ENCODE results near the gene STOX1. TPM values are rescaled to one million over a fixed set of nuclear protein-coding genes. Genes with fewer than 3 reads are reported as not detected.

The STOX1 gene
- total RNA-seq, 3 donors from 2014 or later, result 8.8 to 17.3 (median 9.8) TPM

DNA sequence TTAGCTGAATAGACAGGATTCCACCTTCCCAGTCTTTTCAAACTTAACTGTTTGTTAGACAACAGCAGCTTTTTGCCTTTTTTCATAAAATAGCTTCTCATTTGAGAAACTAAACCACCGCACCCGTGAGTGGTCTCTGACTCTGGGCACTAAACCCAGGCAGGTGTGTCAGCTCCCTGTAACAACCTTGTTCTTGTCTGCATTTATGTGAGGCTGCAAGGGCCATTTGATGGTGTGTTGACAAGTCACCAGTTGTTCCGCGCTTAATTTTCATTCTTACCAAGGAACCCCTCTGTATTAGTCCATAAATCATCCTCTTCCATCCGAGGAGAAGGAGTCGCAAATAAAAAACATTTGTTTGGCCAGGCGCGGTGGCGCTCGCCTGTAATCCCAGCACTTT, 1.5 kb downstream of the STOX1 start:
- H3K27me3 ChIP-seq, result no peaks in the 10 kb centered on the region
- intact Hi-C loops (cut with DNase I; ENCODE audit: low total_unique reads), result no loop called here
- no peaks in the 10 kb centered on the region for H3K36me3 ChIP-seq
- no peak for TF ChIP-seq POLR2AphosphoS5 (IDR thresholded peaks at IDR 0.05)
- no peak for TF ChIP-seq POLR2A (IDR thresholded peaks at IDR 0.05)
- TF ChIP-seq, protein P1, sequence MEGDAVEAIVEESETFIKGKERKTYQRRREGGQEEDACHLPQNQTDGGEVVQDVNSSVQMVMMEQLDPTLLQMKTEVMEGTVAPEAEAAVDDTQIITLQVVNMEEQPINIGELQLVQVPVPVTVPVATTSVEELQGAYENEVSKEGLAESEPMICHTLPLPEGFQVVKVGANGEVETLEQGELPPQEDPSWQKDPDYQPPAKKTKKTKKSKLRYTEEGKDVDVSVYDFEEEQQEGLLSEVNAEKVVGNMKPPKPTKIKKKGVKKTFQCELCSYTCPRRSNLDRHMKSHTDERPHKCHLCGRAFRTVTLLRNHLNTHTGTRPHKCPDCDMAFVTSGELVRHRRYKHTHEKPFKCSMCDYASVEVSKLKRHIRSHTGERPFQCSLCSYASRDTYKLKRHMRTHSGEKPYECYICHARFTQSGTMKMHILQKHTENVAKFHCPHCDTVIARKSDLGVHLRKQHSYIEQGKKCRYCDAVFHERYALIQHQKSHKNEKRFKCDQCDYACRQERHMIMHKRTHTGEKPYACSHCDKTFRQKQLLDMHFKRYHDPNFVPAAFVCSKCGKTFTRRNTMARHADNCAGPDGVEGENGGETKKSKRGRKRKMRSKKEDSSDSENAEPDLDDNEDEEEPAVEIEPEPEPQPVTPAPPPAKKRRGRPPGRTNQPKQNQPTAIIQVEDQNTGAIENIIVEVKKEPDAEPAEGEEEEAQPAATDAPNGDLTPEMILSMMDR (IDR thresholded peaks at IDR 0.05), result no peak
- H3K9me3 ChIP-seq, result no peaks in the 10 kb centered on the region
- DNase-seq (ENCODE audit: low spot score in 2 of 2), result no peak
- no peak overlapping the region for H3K4me3 ChIP-seq
- H3K27ac ChIP-seq, result no peak overlapping the region
- H3K4me1 ChIP-seq, result no peaks in the 10 kb centered on the region

DNA sequence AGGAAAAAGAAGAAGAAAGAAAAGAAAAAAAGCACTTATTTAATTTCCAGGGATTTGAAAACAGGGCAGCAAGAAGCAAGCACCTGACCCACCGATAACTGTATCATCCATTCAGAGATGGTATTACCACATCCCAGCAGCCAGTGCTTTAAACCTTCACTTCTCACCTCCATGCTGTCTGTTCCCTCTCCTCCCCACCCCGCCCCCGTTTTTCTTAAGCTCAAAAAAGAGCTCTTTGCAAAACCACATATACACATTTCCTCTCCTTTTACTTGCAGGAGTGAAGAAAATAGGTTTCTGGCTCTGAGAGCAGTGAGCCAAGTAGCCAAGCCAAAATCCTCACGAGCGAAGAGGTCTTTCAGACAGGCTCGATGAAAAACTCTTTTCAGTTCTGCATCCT, 2.2 kb downstream of the STOX1 start:
- Histone ChIP-seq H3K4me1 (no peaks in the 10 kb centered on the region), H3K4me3 (no peak overlapping the region), H3K36me3 (no peaks in the 10 kb centered on the region), H3K9me3 (no peaks in the 10 kb centered on the region), H3K27me3 (no peaks in the 10 kb centered on the region), H3K27ac (no peak overlapping the region)
- intact Hi-C loops (cut with DNase I; ENCODE audit: low total_unique reads), result no loop called here
- TF ChIP-seq, protein P1 (IDR thresholded peaks at IDR 0.05), result no peak
- TF ChIP-seq POLR2A (IDR thresholded peaks at IDR 0.05) (no peak), POLR2AphosphoS5 (IDR thresholded peaks at IDR 0.05) (no peak)
- no peak for DNase-seq (ENCODE audit: low spot score in 2 of 2)

DNA sequence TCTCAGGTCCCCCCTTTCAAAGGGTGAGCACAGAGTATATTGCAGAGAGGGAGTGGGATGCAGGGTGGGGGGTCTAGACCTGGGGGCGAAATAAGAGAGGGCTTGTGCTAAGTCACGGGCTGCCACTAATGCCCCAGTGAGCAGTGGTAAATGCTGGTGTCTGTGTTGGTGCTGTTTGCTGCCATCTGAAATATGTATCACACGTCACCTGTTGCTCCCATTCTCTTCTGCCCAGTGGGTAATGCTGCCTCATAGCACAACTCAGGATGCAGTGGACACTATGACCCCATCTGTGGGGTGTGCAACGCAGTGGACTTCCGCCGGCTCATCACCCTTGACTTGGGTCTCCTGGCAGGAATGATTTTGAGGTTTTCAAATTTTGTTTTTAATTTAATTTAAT, 2.6 kb downstream of the STOX1 start:
- no peaks in the 10 kb centered on the region for H3K9me3 ChIP-seq
- intact Hi-C loops (cut with DNase I; ENCODE audit: low total_unique reads), result no loop called here
- no peaks in the 10 kb centered on the region for H3K36me3 ChIP-seq
- TF ChIP-seq POLR2AphosphoS5 (IDR thresholded peaks at IDR 0.05) (no peak), POLR2A (IDR thresholded peaks at IDR 0.05) (no peak)
- TF ChIP-seq, protein P1 (IDR thresholded peaks at IDR 0.05), result no peak
- H3K27ac ChIP-seq, result no peak overlapping the region
- DNase-seq (ENCODE audit: low spot score in 2 of 2), result no peak
- no peaks in the 10 kb centered on the region for H3K4me1 ChIP-seq
- no peaks in the 10 kb centered on the region for H3K27me3 ChIP-seq
- no peak overlapping the region for H3K4me3 ChIP-seq

DNA sequence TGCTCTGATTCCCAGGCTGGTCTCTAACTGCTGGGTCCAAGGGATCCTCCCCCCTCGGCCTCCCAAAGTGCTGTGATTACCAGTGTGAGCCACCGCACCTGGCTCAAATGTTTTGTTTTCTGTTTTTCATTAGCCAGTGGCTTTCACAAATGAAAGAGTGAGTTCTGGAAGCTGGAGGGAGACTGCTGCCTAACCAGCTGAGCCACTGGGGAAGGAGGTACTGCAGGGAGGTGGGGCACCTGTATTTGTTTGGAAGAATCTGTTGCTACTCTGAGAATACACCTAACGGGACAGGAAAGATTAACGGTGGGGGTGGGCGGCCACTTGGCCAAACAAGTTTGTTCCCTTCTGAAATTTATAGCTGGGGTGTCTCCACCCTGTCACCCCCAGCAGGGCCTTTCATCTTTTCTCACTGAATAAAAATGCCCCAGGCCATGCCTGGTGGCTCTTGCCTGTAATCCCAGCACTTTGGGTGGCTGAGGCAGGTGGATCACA, 4.7 kb downstream of the STOX1 start:
- no peak for TF ChIP-seq POLR2AphosphoS5 (IDR thresholded peaks at IDR 0.05)
- no peak for DNase-seq (ENCODE audit: low spot score in 2 of 2)
- Histone ChIP-seq H3K27me3 (no peaks in the 10 kb centered on the region), H3K4me3 (no peak overlapping the region), H3K36me3 (no peaks in the 10 kb centered on the region), H3K9me3 (no peaks in the 10 kb centered on the region), H3K27ac (no peak overlapping the region), H3K4me1 (no peaks in the 10 kb centered on the region)
- intact Hi-C loops (cut with DNase I; ENCODE audit: low total_unique reads), result no loop called here

DNA sequence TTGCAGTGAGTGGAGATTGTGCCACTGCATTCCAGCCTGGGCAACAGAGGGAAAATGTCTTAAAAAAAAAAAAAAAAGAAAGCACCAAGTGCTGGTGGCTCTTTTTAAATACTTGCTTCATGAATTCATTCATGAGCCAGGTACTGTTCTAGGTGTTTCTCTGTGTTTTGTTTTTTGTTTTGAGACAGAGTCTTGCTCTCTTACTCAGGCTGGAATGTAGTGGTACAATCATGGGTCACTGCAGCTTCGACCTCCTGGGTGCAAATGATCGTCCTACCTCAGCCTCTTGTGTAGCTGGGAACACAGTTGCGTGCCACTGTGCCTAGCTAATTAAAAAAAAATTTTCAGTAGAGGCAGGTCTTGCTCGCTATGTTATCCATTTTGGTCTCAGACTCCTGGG, 5.3 kb downstream of the STOX1 start:
- Histone ChIP-seq H3K4me1 (no peaks in the 10 kb centered on the region), H3K27ac (no peak overlapping the region), H3K27me3 (no peaks in the 10 kb centered on the region), H3K4me3 (no peak overlapping the region), H3K36me3 (no peaks in the 10 kb centered on the region), H3K9me3 (no peaks in the 10 kb centered on the region)
- DNase-seq (ENCODE audit: low spot score in 2 of 2), result no peak
- TF ChIP-seq POLR2A (IDR thresholded peaks at IDR 0.05), result no peak
- TF ChIP-seq, protein P1 (IDR thresholded peaks at IDR 0.05), result no peak
- TF ChIP-seq POLR2AphosphoS5 (IDR thresholded peaks at IDR 0.05), result no peak
- intact Hi-C loops (cut with DNase I; ENCODE audit: low total_unique reads), result no loop called here
